GM21825 (cell line): ENCODE measurements around the gene DMRTA1.
A peak's percentile ranks its signal among the peaks of the same experiment; 100 is the strongest.
"Not testable (repeated sequence)": the region's sequence is repeated elsewhere in the genome, so short reads cannot be mapped to it uniquely, and the experiment has no call there.

Experiments used
- ATAC-seq: cut with Tn5 transposase; IDR thresholded peaks from one replicate; pipeline ENCODE4 v1.9.1; 2021; ENCODE audit warnings: mild to moderate bottlenecking, moderate library complexity; ENCODE audit not compliant: unreplicated experiment

DMRTA1 gene, protein sequence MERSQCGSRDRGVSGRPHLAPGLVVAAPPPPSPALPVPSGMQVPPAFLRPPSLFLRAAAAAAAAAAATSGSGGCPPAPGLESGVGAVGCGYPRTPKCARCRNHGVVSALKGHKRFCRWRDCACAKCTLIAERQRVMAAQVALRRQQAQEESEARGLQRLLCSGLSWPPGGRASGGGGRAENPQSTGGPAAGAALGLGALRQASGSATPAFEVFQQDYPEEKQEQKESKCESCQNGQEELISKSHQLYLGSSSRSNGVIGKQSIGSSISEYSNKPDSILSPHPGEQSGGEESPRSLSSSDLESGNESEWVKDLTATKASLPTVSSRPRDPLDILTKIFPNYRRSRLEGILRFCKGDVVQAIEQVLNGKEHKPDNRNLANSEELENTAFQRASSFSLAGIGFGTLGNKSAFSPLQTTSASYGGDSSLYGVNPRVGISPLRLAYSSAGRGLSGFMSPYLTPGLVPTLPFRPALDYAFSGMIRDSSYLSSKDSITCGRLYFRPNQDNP

DNA sequence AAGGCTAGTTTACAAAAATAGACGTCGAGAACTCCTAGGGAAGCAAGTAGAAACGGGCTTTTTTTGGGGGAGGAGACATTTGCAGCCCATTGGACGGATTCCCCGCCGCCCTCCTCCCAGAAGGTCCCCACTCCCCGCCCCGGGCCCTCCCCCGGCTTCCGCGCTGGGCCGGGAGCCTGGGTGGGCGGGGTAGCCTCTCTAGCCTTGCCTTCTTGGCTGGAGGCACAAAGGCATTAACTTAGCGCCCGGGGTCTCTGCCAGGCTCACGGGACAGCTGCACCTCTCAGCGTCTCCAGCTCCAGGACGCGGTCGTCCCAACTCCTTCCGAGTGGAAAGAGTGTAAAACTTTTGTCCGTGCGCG is at the start of gene DMRTA1:
Gene DMRTA1, plus strand, starts transcription at position 236 of the 361 bp plus-strand sequence. CDS start 242 bp downstream, outside the sequence.
- ATAC-seq: no peak

DNA sequence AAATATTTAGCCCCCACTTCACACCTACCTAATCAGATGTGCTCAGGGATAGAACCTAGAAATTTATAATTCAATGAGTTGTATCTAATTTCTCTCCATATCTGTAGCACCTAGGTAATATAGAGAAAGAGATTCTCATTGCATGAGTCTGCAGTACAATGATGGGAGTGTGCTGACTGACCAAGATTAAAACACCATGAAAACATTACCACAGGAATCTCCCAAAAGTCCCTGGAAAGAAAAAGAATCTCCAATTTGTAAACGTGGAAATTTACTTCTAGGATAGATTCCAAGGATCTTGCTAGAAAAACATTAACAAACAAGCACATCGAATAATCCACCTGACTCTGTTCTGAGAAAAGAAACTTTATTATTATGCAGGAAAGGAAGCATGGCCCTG is 45.0 kb upstream of the DMRTA1 start:
- ATAC-seq: no peak

DNA sequence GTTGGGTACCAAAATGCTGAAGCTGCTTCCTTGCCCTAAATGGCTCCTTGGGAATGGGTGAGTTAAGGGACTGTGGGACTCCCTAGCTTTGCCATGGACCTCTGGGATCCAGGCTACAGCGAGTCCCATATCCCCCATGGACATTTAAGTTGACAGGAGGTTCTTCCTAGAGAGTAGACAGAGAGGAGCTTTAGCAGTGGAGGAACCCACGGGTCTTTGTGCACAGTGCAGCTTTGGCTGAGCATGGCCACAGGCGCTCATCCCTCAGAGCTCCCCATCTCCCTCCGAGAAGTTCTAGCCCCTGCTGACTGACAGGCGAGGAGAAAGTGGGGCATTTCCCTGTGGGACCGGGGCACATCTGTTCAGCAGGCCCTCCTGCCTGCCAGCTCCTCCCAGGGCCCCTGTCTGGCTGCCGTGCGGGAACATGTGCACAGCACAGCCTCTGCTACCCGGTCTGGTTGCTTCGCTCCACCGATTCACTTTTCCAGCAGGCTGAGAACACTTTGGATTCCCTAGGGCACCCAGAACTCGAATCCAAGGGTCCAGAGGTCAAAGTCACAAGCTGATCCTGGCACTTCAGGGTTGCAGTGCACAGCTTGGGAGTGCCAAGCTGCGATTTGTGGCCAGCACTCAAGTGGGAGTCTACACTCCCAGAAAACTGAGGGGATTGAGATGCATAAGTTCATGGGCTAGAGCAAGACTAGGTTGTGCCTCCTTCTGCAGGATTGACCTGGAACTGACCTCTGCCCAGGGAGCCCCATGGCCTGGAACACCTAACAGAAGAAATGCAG is 40.6 kb upstream of the DMRTA1 start:
- ATAC-seq: no peak

DNA sequence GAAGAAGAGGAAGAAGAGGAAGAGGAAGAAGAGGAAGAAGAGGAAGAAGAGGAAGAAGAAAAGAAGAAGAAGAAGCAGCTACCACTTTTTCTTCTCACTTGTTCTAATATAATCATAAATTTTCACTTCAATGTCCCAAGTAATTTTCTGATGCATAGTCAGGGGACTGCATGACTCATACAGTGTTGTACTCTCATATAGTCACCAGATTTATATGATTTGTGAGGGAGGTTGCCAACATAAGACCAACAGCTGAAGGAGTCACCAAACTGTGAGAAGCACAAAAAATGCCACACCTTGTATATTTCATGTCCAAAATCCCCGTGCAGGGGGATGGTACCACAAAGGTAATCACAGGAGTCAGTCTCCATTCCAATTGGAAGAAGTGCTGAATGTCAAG is 32.7 kb upstream of the DMRTA1 start:
- no peak for ATAC-seq

DNA sequence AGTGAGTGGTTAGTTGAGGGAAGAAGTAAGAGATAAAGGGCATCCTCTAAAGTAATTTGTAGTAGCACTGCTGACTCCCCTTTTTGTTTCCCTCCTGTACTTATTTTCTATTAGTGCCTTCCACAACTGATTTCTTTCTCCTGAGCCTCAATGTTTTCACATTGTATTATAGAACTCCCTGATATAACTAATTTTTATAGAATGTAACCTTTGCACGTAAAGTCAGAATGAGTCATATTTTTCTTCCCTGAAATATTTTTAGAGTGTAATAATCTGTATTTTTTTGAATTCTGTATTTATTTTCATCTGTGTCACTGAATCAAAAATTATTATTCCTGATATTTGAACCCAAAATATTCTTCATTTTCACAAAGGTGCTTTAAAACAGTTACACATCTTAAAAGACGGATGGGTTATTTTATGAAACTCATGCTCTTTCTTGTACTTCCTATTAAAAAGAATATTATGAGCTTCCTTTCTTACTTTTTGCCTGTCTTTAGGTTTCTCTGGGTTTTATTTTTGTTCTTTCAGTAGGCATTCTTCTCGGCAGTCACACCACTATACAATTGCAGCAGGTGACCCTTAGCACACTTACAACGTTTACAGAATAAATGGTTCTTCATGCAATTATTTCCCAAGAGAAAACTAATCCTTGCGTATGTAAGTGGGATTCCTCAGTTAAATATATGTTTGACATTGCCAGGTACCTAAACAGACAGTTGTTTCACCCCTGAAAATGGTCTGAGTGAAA is 30.5 kb upstream of the DMRTA1 start:
- no peak for ATAC-seq

DNA sequence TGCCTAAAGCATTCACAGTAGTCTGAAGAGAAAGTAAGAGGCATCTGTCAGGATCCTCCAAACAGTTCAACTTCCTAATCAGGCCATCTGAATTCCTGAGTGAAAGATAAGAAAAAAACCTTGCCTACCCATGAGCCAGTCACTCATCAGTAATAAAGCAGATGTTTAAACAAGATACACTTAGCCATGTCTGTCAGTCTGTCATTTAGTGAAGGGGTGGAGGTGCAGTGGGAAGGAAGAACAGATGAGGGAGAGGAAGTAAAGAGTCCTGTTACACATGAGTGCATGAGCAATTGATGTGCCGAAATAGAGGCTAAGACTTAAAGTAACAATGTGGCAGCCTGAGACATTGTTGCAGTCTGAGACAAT is 29.9 kb upstream of the DMRTA1 start:
- no peak for ATAC-seq

DNA sequence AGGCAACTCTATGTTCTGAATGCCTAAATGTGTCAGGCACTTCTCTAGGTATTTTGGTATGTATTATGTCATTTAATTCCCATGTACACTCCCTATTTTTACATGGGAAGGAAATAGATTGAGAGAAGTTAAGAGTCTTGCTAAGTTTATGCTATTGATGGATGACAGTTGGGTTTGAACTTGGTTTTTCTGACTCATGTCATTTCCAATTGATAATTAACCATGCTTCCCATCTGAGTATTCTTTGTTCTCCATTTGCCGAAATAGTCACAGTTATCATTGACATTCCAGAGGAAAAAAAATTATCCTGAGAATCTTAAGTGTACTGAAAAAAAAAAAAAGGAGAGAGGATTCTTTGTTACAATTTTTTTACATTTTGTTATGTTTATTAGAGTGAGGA is 23.1 kb upstream of the DMRTA1 start:
- no peak for ATAC-seq

DNA sequence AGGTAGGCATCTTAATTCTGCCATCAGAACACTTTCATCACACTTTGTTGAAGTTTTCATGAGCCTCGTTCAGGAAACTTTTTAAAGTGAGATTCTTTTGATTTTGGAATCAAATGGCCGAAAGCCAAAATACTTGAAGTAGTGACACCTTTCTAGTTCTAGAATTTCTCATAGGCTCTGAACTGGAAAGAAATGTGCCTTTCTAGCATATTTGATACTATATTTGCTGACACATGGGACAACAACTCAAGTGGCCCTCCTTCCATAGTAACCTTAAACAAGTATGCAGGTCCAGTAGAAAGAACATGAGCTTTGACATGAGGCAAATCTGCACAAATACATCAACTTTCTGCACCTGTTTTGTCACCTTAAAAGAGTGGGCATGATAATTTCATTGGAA is 22.0 kb upstream of the DMRTA1 start:
- no peak for ATAC-seq

DNA sequence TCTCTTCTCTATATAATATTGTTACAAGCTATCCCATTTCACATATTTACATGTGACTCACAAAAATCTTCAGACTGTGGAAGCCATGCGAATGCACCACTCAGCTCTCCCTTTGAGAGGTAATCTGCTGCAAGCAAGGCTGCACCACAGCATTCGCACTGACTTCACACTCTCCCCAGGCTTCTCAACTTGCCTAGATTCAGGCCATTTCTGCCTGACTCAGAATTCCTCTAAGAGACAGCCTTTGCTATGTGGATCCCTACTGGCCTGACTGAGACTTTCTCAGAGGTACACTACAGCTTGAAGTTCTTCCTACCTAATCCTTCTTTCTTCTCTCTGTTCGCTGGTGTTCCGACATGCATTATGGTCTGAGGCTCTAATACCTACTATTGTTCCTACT is 21.1 kb upstream of the DMRTA1 start:
- ATAC-seq: no peak

DNA sequence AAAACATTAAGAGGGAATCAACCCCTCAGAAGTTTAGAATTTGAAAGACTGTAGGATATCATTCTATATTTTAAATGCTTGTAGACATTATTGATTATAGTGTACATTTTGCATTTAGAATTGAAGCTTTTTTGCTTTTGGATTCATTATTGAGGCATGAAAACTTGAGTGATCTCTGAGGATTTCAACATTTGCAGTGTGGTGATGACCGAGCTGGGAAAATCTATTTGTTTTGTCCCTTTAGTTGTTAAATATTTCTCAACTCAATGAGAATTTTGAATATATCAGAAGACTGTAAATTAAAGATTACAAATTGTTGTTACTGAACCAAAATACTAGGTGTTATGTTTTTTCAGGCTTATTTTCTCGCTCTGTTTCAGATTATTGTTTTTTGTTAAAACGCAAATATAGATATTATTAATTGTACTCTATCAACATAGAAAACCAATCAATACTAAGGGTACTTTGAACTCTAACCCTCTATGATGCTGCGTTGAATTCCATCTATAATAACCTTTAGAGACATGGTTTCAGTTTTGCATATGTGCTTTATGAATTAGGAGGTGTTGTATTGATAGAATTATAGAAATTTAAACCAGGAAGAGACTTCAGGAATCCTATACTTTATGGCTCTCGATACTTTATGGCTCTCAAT is 19.3 kb upstream of the DMRTA1 start:
- ATAC-seq: no peak

DNA sequence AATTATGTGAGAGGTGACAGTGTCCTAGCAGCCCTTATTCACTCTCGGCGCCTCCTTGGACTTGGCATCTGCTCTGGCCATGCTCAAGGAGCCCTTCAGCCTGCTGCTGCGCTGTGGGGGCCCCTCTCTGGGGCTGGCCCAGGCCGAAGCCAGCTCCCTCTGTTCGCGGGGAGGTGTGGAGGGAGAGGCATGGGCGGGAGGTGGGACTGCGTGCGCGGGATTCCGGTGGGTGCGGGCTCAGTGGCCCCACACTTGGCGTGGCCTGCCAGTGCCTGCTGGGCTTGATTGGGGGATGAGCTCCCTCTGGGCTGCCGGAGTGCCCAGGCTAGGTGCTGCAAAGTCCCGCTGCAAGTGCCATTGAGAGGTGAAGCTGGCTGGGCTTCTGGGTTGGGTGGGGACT is 12.9 kb upstream of the DMRTA1 start:
- ATAC-seq: no peak

DNA sequence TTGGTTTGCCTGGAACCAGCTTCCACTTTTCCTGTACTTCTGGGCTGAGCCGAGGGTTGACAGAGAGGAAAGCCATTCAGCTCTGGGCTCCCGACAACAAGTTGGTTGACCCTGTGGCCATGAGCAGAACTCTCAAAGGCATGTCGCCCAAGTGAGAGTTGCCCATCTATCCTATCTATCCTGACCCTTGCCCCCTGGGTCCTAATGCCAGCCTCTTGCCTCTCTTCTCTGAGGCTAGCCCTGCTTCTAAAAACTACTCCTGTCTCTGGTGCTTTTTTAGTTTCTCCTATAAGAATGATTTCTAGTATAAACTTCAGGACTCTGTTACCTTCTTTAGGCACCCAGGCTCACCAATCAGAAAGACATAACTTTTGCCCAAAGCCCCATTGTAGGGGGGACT is 11.4 kb upstream of the DMRTA1 start:
- not testable (repeated sequence) for ATAC-seq

DNA sequence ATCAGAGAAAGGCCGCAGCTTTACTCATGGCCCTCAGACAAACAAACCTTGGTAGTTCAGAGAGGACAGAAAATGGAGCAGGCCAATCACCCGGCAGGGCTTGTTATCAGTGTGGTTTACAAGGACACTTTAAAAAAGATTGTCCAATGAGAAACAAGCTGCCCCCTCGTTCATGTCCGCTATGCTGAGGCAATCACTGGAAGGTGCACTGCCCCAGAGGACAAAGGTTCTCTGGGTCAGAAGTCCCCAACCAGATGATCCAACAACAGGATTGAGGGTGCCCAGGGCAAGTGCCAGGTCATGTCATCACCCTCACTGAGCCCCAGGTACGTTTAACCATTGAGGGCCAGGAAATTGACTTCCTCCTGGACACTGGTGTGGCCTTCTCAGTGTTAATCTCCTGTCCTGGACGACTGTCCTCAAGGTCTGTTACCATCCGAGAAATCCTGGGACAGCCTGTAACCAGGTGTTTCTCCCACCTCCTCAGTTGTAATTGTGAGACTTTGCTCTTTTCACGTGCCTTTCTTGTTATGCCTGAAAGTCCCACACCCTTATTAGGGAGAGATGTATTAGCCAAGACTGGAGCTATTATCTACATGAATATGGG is 9.1 kb upstream of the DMRTA1 start:
- not testable (repeated sequence) for ATAC-seq

DNA sequence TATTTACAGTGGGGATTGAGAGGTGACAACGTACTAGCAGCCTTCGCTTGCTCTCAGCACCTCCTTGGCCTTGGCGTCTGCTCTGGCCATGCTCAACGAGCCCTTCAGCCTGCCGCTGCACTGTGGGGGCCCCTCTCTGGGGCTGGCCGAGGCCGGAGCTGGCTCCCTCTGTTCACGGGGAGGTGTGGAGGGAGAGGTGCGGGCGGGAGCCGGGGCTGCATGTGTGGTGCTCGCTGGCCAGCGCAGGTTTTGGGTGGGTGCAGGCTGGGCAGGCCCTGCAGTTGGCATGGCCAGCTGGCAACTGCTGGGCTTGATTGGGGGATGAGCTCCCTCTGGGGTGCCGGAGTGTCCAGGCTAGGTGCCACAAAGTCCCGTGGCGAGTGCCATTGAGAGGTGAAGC is 5.8 kb upstream of the DMRTA1 start:
- no peak for ATAC-seq

DNA sequence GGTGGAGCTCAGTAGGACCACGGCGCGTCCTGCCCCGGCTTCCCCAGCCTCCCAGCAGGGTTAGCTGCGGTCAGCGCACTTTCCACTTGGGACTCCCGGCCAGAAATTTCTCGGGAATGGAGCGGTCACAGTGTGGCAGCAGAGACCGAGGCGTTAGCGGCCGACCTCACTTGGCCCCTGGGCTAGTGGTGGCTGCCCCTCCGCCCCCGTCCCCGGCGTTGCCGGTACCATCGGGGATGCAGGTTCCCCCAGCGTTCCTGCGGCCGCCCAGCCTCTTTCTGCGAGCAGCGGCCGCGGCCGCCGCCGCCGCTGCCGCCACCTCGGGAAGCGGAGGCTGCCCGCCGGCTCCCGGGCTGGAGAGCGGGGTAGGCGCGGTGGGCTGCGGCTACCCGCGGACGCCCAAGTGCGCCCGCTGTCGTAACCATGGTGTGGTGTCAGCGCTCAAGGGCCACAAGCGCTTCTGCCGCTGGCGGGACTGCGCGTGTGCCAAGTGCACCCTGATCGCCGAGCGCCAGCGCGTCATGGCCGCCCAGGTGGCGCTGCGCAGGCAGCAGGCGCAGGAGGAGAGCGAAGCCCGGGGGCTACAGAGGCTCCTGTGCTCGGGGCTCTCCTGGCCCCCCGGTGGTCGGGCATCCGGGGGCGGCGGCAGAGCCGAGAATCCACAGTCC is 460 bp downstream of the DMRTA1 start:
- ATAC-seq: peak; percentile 61

DNA sequence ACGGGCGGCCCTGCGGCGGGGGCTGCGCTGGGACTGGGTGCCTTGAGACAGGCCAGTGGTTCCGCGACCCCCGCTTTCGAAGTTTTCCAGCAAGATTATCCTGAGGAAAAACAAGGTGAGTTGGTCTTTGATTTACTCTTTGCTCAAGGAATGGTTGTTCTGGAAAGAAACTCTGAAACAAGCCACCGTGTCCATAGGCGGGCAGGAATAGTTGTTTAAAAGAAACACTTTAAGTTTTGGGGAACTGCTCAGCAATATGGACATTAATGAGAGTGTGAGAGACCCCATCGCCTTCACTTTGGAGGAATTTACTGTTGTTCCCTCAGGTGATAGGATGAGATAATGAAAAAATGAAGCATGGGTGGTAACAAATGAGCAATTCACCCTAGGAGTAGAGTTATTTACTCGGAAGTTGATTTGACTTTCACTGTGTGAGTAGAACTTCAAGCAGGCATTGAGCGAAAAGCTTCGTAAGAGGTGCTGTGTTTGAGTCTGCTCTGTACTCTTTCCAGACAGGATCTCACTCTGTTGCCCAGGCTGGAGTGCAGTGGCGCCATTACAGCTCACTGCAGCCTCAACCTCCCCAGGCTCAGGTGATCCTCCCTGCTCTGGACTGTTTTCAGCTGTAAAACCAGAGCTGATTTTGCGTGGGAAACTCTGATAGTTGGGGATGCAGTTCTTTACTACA is 1.1 kb downstream of the DMRTA1 start:
- ATAC-seq: no peak

DNA sequence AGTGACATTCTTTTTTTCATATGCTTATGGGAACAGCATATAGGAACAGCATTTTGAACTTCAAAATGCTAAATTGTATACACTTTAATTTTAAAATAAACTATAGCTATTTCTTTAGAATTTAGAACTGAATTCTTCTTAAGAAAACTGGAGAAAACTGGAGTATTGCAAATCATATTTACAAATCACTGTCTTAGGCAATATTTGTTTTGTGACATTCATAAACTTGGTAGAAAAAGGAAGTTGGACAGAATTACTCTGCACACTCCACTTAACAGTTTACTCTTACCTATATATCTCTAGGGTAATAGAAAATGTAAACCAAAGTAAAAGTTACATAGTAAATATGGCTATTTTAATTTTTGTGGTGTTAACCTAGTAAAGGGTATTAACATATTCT is 3.1 kb downstream of the DMRTA1 start:
- no peak for ATAC-seq

DNA sequence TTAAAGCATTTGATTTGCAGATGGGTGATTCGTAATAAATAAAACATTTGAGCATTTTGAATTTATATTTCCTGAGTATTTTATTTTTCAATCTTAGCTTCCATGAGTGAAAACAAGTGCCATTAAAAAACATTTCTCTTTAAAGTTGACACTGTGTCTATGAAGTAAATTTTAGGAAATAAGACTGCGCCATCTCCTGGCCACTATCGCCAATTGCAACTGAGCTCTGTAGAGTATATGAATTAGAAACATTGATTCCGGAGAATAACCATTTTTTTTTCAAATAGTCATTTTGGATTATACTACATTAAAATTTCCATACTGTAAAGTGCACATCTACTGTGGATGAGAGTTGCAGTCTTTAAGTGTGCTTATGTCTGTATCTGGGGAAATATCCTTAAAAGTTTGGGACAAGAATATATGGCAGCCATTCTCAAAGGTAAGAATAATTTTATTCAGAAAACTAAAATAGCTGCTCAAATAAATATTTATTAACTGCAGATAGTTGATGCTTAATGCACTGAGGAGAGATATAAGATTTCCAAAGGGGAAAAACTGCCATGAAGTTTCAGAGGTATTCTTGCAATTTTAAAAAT is 5.9 kb downstream of the DMRTA1 start:
- no peak for ATAC-seq

DNA sequence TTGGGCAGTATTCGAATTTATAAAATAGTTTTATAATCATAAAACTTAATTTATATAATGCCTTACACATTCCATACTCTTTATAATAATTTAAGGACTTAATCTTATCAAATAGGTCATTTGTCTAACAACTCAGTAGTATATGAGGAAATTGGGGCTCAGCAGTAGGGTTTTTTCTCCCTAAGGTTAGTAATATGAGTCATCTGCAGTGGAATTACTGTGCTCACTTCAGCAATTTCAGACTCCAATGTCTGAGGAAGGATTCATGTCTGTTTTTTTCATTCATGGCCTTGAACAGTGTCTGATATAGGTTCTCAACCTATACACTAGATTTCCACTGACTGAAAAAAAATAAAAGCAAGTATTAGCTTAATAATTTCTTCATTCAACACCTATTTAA is 7.4 kb downstream of the DMRTA1 start:
- no peak for ATAC-seq
